HepG2 (cell line): ENCODE measurements around the gene CLDND2.

Experiments used
- CBX2 ChIP-seq, 2 experiments: fragments of 200-600 bp in 1 of 2; sonication (generic); formaldehyde crosslinking in 1 of 2; IDR thresholded peaks; 2 replicates each; pipeline versions ENCODE4 v1.7.0 to v1.8.1; 2018 to 2022; ENCODE audit warnings: low read depth in 2 of 2, low read length in 1 of 2, mild to moderate bottlenecking in 1 of 2, missing genetic modification reagents in 1 of 2
- ELF1 ChIP-seq: sonication (generic); formaldehyde crosslinking; IDR thresholded peaks from 2 replicates; pipeline ENCODE4 v1.4.0; 2020; ENCODE audit warnings: missing genetic modification reagents
- ETV5 ChIP-seq: IDR thresholded peaks from 2 replicates; pipeline ENCODE4 v1.6.1; 2018; ENCODE audit warnings: missing biosample characterization, missing genetic modification reagents, inconsistent platforms, borderline replicate concordance
- HNRNPL ChIP-seq: fragments of 200-400 bp; formaldehyde crosslinking; IDR thresholded peaks from 2 replicates; pipeline ENCODE4 v1.6.1; 2017; ENCODE audit warnings: mild to moderate bottlenecking, low read depth, low read length
- JDP2 ChIP-seq: sonication (generic); formaldehyde crosslinking; IDR thresholded peaks from 2 replicates; pipeline ENCODE4 v1.8.1; 2022; ENCODE audit warnings: missing genetic modification reagents, borderline replicate concordance
- RXRA ChIP-seq: sonication (generic); formaldehyde crosslinking; IDR thresholded peaks from 2 replicates; pipeline ENCODE4 v1.5.1; 2020; ENCODE audit warnings: missing genetic modification reagents
- YY1 ChIP-seq: IDR thresholded peaks from 2 replicates; pipeline ENCODE4 v1.6.1; 2011; ENCODE audit warnings: low read length, low read depth, moderate library complexity, mild to moderate bottlenecking; ENCODE audit not compliant: insufficient read depth, insufficient replicate concordance
- ZNF446 ChIP-seq: sonication (generic); formaldehyde crosslinking; IDR thresholded peaks from 2 replicates; pipeline ENCODE4 v1.5.0; 2020; ENCODE audit warnings: mild to moderate bottlenecking, missing genetic modification reagents
- TF ChIP-seq, protein P1 (sequence below): IDR thresholded peaks from 2 replicates; pipeline ENCODE4 v1.6.1; 2016; ENCODE audit warnings: missing compliant biosample characterization, missing genetic modification reagents, borderline replicate concordance
- TF ChIP-seq, protein P2 (sequence below): sonication (generic); formaldehyde crosslinking; conservative IDR thresholded peaks from 2 replicates; pipeline ENCODE4 v1.8.1; 2023; ENCODE audit warnings: missing genetic modification reagents
- TF ChIP-seq, protein P3 (sequence below), 2 experiments: fragments of 450-650 bp in 1 of 2; sonication (generic) in 1 of 2; formaldehyde crosslinking in 1 of 2; IDR thresholded peaks; 2 replicates each; pipeline versions ENCODE4 v1.6.1 to v1.8.0; 2016 to 2022; ENCODE audit warnings: antibody characterized with exemption in 1 of 2, mild to moderate bottlenecking in 1 of 2, missing genetic modification reagents in 1 of 2

DNA sequence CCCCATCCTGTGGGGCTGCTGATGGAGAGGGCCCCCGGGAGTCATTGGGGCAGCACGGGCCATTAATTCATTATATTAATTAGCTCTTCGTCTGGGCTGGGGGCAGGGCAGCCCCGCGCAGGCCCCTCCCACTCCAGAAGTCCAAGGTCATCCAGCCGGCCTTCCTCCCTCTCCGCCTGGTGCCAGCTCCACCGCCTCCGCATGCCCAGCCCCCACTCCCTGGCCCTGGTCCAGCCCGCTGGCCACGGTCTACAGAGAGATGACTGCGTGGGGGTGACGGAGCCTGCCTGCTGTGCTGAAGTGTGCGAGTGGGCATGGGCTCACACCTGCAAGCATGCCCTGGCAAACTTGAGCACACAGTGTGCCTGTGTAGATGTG, 48.5 kb downstream of the CLDND2 start:
- TF ChIP-seq ETV5 (CRISPR knock-in tag) = no peak
- TF ChIP-seq, protein P1, sequence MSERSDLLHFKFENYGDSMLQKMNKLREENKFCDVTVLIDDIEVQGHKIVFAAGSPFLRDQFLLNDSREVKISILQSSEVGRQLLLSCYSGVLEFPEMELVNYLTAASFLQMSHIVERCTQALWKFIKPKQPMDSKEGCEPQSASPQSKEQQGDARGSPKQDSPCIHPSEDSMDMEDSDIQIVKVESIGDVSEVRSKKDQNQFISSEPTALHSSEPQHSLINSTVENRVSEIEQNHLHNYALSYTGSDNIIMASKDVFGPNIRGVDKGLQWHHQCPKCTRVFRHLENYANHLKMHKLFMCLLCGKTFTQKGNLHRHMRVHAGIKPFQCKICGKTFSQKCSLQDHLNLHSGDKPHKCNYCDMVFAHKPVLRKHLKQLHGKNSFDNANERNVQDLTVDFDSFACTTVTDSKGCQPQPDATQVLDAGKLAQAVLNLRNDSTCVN (CRISPR knock-in tag) = no peak
- TF ChIP-seq CBX2 (IDR thresholded peaks at IDR 0.05; ENCODE audit: low read depth, low read length) = no peak
- no peak for TF ChIP-seq CBX2 (CRISPR knock-in tag; IDR thresholded peaks at IDR 0.05; ENCODE audit: low read depth)
- TF ChIP-seq YY1 = no peak
- no peak for TF ChIP-seq ELF1 (CRISPR knock-in tag)
- no peak for TF ChIP-seq ZNF446 (CRISPR knock-in tag)
- TF ChIP-seq JDP2 (CRISPR knock-in tag) = no peak
- no peak for TF ChIP-seq HNRNPL
- TF ChIP-seq, protein P2, sequence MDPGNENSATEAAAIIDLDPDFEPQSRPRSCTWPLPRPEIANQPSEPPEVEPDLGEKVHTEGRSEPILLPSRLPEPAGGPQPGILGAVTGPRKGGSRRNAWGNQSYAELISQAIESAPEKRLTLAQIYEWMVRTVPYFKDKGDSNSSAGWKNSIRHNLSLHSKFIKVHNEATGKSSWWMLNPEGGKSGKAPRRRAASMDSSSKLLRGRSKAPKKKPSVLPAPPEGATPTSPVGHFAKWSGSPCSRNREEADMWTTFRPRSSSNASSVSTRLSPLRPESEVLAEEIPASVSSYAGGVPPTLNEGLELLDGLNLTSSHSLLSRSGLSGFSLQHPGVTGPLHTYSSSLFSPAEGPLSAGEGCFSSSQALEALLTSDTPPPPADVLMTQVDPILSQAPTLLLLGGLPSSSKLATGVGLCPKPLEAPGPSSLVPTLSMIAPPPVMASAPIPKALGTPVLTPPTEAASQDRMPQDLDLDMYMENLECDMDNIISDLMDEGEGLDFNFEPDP (CRISPR knock-in tag) = no peak
- no peak for TF ChIP-seq RXRA (CRISPR knock-in tag)
- TF ChIP-seq, protein P3, sequence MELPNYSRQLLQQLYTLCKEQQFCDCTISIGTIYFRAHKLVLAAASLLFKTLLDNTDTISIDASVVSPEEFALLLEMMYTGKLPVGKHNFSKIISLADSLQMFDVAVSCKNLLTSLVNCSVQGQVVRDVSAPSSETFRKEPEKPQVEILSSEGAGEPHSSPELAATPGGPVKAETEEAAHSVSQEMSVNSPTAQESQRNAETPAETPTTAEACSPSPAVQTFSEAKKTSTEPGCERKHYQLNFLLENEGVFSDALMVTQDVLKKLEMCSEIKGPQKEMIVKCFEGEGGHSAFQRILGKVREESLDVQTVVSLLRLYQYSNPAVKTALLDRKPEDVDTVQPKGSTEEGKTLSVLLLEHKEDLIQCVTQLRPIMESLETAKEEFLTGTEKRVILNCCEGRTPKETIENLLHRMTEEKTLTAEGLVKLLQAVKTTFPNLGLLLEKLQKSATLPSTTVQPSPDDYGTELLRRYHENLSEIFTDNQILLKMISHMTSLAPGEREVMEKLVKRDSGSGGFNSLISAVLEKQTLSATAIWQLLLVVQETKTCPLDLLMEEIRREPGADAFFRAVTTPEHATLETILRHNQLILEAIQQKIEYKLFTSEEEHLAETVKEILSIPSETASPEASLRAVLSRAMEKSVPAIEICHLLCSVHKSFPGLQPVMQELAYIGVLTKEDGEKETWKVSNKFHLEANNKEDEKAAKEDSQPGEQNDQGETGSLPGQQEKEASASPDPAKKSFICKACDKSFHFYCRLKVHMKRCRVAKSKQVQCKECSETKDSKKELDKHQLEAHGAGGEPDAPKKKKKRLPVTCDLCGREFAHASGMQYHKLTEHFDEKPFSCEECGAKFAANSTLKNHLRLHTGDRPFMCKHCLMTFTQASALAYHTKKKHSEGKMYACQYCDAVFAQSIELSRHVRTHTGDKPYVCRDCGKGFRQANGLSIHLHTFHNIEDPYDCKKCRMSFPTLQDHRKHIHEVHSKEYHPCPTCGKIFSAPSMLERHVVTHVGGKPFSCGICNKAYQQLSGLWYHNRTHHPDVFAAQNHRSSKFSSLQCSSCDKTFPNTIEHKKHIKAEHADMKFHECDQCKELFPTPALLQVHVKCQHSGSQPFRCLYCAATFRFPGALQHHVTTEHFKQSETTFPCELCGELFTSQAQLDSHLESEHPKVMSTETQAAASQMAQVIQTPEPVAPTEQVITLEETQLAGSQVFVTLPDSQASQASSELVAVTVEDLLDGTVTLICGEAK (IDR thresholded peaks at IDR 0.05) = no peak
- TF ChIP-seq, protein P3 (CRISPR knock-in tag; IDR thresholded peaks at IDR 0.05) = no peak
